ENCODE results near the gene ILKAP. TPM values are rescaled to one million over a fixed set of nuclear protein-coding genes. Genes with fewer than 3 reads are reported as not detected.
A peak's percentile ranks its signal among the peaks of the same experiment; 100 is the strongest.

ILKAP gene
- total and polyA plus RNA-seq, 2 experiments from 2014 or later, result 25.9 to 37.5 TPM

- Histone ChIP-seq H3K27ac (no peak overlapping the region), H3K4me3 (no peak overlapping the region), H3K9me2 (replicated peaks; ENCODE audit: insufficient read depth) (no peaks in the 10 kb centered on the region), H3K9me3 (ENCODE audit: low read depth) (no peaks in the 10 kb centered on the region), H3K79me2 (no peaks in the 10 kb centered on the region), H3K4me2 (peak overlapping the region; percentile 84), H3K36me3 (replicated peaks; ENCODE audit: insufficient read depth, low read depth) (no peaks in the 10 kb centered on the region), H4K20me1 (ENCODE audit: insufficient read depth, poor library complexity, severe bottlenecking) (no peaks in the 10 kb centered on the region), H2AFZ (no peak overlapping the region), H3K4me1 (ENCODE audit: insufficient read depth) (no peaks in the 10 kb centered on the region), H3K27me3 (peaks cover 27% of the 10 kb centered on the region)
- WGBS (ENCODE audit: low lambda C conversion rate, missing lambda C conversion rate), result 63% methylated on average over 19 of the region's 21 CpGs
- TF ChIP-seq EZH2phosphoT487 (IDR thresholded peaks at IDR 0.05; ENCODE audit: low read depth, severe bottlenecking, unreplicated experiment) (no peak), CTCF (IDR thresholded peaks at IDR 0.05; ENCODE audit: poor library complexity) (no peak), EZH2 (IDR thresholded peaks at IDR 0.05; ENCODE audit: borderline replicate concordance) (no peak)
- no peak for DNase-seq (ENCODE audit: low spot score)
These were observed 45.4 kb downstream of the ILKAP start for GRCh38 chr2:238158018-238158508.

GRCh38 chr2:238157506-238158017, 45.9 kb downstream of the ILKAP start:
- H3K9me3 ChIP-seq (ENCODE audit: low read depth), result no peaks in the 10 kb centered on the region
- no peak overlapping the region for H3K27ac ChIP-seq
- no peaks in the 10 kb centered on the region for H3K36me3 ChIP-seq (replicated peaks; ENCODE audit: insufficient read depth, low read depth)
- TF ChIP-seq EZH2 (IDR thresholded peaks at IDR 0.05; ENCODE audit: borderline replicate concordance) (no peak), CTCF (IDR thresholded peaks at IDR 0.05; ENCODE audit: poor library complexity) (no peak), EZH2phosphoT487 (IDR thresholded peaks at IDR 0.05; ENCODE audit: low read depth, severe bottlenecking, unreplicated experiment) (no peak)
- no peak overlapping the region for H3K4me3 ChIP-seq
- no peak overlapping the region for H2AFZ ChIP-seq
- peaks cover 22% of the 10 kb centered on the region for H3K27me3 ChIP-seq
- no peaks in the 10 kb centered on the region for H4K20me1 ChIP-seq (ENCODE audit: insufficient read depth, poor library complexity, severe bottlenecking)
- no peaks in the 10 kb centered on the region for H3K79me2 ChIP-seq
- no peaks in the 10 kb centered on the region for H3K9me2 ChIP-seq (replicated peaks; ENCODE audit: insufficient read depth)
- no peaks in the 10 kb centered on the region for H3K4me1 ChIP-seq (ENCODE audit: insufficient read depth)
- DNase-seq (ENCODE audit: low spot score), result no peak
- 84% methylated on average over 14 of the region's 14 CpGs for WGBS (ENCODE audit: low lambda C conversion rate, missing lambda C conversion rate)
- no peak overlapping the region for H3K4me2 ChIP-seq

DNA sequence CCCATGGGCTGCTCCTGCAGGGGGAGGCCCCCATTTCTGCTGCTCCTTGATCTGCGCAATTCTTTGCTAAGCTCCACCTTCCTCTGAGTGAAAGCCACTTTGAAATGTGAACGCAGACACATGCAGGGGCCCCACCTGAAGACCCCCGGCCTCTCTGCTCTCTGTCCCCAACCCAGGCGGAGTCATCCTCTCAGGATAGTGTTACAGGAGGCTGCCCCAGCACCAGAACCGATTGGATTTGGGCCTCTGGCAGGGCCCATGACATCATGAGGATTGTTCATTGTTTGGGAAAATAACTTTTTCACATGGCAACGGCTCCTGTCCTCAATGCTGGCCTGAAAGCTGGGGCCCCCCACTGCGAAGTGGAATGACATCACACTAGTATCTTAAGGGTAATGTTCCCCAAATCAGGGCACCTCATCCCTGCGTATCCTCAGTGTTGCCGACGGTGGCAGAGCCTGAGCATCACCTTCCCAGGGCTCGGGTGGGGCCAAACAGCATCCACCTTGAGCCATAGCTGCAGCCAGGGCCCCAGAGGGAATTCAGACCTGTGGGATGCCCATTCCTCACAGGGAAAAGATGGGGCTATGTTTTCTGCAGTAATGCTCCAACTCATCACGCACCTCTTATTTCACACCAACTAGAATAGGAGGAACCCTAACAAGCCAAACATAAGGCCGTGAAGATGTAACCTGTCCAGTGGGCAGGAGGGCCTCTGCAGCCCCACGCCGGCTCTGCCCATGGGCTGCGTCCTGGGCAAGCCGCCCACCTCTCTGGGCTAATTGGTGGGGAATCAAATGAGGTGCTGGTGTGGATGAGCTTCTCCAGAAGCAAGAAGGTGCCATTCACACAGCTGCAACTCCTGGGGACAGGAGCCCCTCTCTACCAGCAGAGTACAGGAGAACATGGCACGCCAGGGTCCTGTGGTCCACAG, 47.5 kb downstream of the ILKAP start:
- DNase-seq (ENCODE audit: low spot score), result no peak
- no peaks in the 10 kb centered on the region for H3K36me3 ChIP-seq (replicated peaks; ENCODE audit: insufficient read depth, low read depth)
- no peaks in the 10 kb centered on the region for H3K9me3 ChIP-seq (ENCODE audit: low read depth)
- H3K9me2 ChIP-seq (replicated peaks; ENCODE audit: insufficient read depth), result no peaks in the 10 kb centered on the region
- no peak overlapping the region for H3K4me2 ChIP-seq
- 85% methylated on average over 18 of the region's 18 CpGs for WGBS (ENCODE audit: low lambda C conversion rate, missing lambda C conversion rate)
- H3K79me2 ChIP-seq, result no peaks in the 10 kb centered on the region
- H3K4me1 ChIP-seq (ENCODE audit: insufficient read depth), result no peaks in the 10 kb centered on the region
- H3K27me3 ChIP-seq, result peaks cover 16% of the 10 kb centered on the region
- TF ChIP-seq EZH2phosphoT487 (IDR thresholded peaks at IDR 0.05; ENCODE audit: low read depth, severe bottlenecking, unreplicated experiment) (no peak), EZH2 (IDR thresholded peaks at IDR 0.05; ENCODE audit: borderline replicate concordance) (no peak), CTCF (IDR thresholded peaks at IDR 0.05; ENCODE audit: poor library complexity) (no peak)
- H4K20me1 ChIP-seq (ENCODE audit: insufficient read depth, poor library complexity, severe bottlenecking), result no peaks in the 10 kb centered on the region
- H3K27ac ChIP-seq, result no peak overlapping the region
- H3K4me3 ChIP-seq, result no peak overlapping the region
- H2AFZ ChIP-seq, result no peak overlapping the region
